NCI-H1417 (cell line): ENCODE results near the gene KCNH1.
"Not testable (repeated sequence)": the region's sequence is repeated elsewhere in the genome, so short reads cannot be mapped to it uniquely, and the experiment has no call there.

Experiments
- DNase-seq, 3 experiments: peaks; one replicate each; lab custom pipeline; 2025; lab: John Stamatoyannopoulos, UW

The KCNH1 gene

DNA sequence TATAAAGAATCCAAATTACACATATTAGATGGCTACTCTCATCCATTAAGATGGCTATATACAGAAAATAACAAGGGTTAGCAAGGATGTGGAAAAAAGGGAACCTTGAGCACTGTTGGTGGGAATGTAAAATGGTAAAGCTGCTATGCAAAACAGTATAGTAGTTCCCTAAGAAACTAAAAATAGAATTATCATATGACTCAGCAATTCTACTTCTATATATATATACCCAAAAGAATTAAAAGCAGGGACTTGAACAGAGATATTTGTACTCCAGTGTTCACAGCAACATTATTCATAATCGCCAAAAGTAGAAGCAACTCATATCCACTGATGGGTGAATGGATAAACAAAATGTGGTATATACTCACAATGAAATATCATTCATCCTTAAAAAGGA, 126.1 kb downstream of the KCNH1 start:
- DNase-seq = no peak

DNA sequence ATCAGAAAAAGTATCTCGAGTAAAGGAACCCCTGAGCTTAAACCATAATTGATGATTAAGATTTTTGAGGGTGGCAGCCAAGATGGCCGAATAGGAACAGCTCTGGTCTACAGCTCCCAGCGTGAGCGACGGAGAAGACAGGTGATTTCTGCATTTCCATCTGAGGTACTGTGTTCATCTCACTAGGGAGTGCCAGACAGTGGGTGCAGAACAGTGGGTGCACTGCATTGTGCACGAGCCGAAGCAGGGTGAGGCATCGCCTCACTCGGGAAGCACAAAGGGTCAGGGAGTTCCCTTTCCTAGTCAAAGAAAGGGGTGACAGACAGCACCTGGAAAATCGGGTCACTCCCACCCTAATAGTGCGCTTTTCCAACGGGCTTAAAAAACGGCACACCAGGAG, 138.0 kb downstream of the KCNH1 start:
- not testable (repeated sequence) for DNase-seq

DNA sequence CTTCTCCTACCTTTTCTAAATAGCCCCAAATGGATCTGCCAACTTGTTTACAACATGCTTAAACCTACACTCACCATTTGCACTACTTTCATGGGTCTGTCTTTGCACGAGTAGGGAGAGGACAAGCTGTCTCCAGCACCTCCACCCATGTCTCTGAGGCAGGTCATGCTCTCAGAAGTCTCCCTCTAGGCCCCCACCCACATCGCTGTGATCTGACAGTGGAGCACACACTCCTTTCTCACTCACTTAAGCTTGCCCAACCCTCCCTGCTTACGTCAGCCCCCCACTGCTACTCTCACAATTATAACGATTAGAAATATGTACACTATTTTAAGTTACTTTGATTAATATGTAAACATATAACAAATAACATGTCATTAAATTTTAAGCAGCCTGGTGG, 141.1 kb downstream of the KCNH1 start:
- DNase-seq = no peak

DNA sequence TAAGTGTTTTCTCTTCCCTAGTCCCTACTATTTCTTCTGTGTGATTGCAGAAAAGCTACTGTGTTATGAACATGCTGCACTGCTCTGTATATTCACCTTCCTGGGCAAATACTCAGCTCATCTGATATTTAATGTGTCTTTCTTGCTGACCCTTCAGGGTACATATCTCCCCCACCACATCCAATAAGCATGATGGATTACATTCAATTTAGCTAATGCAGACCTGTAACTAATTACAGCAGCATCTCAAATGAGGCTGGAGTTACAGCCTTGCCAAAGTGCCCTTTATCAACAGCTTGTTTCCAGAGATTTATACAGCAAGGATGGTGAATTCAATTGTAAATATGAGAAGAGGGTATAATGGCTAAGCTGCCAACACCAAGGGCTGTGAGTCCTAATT, 144.0 kb downstream of the KCNH1 start:
- DNase-seq = peak in 2 of 3 experiments; percentile 9 to 65

DNA sequence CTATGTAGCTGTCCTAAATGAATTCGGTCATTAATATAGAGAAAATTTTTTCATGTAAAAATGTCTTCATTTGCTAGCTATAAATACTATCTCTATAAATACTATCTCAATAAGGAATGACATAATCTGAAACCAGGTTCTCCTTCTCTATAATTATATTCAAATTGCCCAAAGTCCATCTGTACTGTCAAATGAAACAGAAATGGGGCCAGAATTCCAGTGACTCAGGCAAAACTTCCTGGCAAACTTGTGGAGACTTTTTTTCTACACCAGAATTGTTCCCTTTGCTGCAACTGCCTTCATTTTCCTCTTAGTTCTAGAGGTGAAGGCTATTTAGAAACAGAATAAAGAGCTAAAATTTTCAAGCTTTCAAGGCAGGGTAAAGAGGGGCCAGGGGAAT, 152.5 kb downstream of the KCNH1 start:
- no peak for DNase-seq

DNA sequence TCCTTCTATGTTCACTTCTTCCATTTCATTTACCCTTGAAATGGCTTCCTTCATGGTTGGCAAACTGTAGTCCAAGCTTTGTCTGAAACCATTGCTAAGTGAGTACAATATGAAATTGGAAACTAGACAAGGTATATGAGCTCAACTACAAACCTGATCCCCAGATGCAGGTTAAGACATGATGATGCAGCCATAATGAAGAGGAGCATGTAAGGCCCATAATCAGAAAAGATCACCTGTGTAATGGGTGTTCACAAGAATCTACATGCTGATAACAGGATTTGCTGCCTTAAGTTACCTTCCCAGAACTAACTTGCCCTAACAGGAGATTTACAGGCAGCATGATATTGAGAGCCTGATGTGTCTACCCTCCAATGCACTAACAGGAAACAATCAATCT, 153.9 kb downstream of the KCNH1 start:
- DNase-seq = no peak

DNA sequence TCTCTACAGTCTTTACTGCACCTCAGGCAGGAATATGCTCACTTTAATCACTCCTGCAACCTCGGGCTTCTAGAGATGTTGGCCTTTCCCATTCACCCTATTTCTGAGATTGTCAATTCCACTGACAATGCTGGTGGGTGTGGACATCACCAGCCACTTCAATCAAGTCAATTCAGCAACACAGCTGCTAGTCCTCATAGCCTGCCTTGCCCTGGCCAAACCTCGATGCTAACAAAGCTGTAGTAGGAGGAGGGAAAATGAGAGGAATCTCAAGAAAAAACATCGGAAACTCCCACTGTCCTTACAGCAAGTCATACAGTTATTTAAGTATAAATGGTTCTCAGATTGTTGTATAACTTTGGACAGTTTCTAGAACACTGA, 155.0 kb downstream of the KCNH1 start:
- no peak for DNase-seq

DNA sequence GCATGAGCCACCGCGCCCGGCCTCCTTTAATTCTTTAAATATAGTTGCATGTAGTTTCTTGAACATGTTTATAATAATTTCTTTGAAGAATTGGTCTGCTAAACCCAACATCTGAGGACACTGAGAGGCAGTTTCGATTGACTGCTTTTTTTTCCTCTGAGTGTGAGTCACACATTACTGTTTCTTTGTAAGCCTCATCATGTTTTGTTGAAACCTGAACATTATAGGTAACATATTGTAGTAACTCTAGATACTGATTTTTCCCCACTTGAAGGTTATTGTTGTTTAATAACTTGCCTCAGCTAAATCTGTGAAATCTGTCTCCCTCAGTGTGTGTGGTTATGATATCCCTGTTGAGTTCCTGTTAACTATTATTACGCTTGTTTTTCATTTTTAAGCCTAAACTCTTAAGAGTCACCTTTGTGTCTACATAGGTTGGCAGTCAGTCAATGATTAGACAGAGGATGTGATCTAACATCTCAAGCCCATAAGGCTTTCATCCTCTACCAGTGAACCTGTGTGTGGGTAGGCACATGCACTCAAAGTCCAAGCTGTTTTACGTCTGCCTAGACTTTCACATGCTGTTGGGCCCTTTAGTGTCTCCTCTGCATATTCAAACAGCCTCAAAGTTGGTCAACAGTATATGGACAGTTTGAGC, 155.5 kb downstream of the KCNH1 start:
- DNase-seq = no peak

DNA sequence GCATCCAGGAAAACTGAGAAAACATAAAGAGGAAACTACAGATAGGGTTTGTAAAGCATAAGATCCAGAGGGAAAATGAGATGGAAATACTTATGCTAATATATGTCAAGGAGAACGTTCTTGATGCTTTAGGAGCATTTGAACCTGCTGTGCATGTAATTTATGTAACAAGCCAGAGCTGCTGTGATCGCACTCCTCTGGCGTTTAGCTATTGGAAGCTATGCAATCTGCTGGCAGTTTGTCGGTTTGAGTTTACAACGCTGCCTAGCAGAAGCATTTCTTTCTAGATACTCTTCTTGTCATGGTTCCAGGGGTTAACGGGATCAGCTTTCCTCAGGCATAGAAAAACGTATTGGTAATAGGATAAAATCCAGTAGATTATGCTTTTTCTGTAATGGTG, 182.7 kb downstream of the KCNH1 start:
- no peak for DNase-seq

DNA sequence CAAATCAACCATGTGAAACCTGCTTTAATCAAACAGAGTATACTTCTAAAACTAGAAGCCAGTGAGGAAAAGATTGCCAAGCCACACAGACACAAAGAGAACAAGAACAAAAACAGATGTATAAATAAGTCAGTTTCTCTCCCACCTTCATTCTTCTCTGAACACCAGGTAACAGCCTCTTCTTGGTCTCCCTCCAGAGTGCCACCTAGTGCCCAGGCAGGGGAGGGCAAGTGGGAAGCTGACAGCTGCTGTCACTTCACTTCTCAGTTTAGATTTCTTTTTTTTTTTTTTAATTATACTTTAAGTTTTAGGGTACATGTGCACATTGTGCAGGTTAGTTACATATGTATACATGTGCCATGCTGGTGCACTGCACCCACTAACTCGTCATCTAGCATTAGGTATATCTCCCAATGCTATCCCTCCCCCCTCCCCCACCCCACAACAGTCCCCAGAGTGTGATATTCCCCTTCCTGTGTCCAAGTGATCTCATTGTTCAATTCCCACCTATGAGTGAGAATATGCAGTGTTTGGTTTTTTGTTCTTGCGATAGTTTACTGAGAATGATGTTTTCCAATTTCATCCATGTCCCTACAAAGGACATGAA, 183.9 kb downstream of the KCNH1 start:
- peak in 2 of 3 experiments; percentile 6 to 53 for DNase-seq

DNA sequence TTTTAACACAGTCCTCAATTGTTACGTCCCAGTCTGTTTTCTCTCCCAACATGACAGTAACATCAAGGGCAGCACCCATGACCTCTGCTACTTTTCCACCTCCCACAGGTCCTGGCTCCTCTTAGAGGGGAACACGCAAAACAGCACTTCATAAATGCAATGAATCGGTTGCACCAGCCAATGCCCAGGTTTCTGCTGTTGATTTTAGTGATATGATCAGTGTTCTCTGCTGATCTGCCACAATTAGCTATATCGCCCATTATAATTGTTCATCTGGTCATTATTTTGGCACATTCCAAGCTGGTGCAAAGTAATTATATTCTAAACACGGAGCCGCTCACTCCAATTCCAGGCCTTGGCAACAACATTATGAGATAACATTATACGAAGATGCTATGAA, 184.5 kb downstream of the KCNH1 start:
- no peak for DNase-seq

DNA sequence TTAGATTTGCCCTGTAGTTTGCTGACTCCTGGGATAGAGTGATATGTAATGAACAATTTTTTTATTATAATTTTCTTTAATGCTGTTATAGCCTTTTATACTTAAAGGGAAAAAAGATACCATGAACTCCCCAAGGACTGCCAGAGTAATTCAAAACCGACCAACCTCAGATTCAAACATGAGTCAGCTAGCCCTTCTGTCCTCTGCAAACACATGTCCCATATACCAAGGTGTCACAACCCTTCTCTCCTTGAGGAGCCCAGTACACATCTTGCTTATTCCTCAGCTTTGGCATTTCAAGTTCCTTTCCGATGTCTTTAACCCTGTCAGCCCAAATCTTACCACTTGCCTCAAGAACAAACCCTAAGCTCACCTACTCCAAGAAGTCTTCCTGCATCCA, 184.9 kb downstream of the KCNH1 start:
- DNase-seq = no peak

DNA sequence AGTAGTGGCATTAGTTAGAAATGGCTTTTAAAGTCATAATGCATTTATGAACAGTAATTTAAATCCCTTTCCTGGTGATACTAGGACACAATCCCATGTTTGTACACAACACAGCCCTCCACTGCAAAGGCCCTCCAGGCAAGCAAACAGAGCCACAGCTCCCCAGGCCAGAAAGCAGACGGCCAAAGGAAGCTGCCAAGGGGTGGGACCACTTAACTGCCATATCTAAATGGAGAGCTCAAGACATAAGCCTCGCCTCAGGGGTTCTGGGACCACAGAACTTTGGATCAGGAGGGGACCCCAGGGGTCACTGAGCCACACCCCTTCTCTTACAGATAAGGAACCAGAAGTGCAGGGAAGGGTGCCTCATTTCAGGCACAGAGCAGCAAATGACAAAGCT, 189.7 kb downstream of the KCNH1 start:
- no peak for DNase-seq

DNA sequence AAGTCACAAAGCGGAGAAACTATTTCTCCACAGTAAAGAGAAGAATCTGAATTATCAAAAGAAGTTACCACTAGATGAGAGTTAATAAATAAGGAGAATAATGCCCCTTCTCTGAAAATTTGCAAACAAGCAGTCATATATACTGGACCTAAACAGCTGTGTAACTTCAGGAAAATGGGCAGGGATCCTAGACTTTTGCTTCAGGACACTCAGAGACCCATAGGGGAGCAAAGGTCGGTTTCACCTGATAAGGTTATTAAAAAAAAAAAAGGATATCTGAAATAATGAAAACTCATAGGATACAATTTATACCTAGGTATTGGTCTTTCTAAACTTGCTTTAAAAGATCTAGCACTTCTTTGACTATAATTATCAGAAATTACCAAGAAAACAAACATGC, 191.4 kb downstream of the KCNH1 start:
- DNase-seq = no peak

DNA sequence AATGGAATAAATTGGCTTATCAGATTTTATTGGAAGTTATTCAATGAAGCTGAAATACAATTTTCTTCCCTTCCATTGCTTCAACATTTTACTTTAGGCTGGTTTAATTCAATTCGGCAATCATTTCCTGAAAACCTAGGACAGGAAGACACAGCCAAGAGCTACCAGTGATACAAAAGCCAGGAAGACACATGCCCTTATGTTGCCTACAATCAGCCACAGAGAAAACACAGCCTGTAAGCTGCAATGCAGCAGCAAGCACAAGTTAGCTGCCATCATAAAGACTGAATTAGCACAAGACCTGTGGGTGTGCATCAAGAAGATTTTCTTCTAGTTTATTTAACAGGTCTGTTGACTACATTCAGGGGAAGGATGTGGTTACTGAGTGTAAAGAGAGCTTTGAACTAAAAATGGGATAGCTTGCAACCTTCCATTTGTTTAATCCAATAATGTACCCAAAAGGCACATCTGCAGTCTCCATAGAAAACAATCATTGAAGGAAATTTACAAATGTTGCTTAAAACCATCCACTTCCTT, 193.8 kb downstream of the KCNH1 start:
- no peak for DNase-seq

DNA sequence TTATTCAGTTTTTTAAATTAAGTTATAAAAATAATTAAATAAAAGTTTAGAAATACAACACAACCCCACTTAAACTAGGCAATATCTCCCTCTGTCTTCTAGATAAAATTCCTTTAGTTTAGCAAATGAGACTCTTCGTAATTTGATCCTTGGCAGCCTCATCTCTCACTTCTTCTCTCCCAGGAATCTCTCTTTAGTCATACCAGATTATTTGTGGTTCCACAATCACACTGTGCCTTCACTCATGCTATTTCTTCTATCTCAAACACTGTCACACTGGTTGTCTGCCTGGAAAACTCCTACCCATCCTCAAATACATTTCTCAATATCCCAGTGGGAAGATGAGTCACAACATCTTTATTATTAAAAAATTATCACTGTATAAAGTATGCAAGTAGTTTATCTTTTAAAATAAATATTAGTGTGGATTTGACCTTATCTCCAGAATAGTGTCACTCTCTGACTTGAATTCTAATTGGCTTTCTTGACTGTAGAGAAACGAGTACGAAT, 195.5 kb downstream of the KCNH1 start:
- no peak for DNase-seq

DNA sequence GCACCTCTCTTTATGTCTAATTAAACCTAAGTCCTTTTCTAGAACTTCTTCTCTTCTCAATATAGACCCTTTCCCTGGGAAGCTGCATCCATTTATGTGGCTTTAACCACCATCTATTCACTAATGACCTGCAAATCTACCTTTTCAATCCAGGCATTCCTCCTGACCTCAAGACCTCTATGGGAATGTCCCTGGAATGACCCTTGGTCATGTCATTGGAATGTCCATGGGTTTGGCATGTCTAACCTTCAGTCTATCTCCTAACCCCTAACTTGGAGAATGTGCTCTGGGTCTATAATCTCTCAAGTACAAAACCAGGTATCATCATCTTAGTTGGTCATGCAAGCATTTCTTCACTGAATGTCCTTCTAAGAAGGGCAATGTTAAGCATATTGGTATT, 196.1 kb downstream of the KCNH1 start:
- DNase-seq = no peak

DNA sequence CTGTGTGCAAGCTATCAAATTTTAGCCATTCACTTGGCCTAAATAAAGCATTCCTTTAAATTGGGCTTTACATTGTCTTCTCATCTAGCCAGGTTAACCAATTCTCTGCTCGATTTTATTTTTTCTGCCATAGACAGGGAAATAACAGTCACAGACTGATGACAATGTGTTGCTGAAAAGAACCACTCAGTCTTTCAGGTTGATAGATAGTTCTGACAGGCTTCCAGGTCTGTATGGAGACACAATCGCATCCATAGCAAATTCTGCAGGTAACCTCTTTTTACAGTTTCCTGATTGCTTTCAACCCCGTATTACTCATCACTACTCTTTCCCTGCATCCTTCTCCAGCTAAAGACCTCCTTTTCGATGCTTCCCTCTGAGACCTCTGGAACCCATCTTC, 198.0 kb downstream of the KCNH1 start:
- DNase-seq = no peak

DNA sequence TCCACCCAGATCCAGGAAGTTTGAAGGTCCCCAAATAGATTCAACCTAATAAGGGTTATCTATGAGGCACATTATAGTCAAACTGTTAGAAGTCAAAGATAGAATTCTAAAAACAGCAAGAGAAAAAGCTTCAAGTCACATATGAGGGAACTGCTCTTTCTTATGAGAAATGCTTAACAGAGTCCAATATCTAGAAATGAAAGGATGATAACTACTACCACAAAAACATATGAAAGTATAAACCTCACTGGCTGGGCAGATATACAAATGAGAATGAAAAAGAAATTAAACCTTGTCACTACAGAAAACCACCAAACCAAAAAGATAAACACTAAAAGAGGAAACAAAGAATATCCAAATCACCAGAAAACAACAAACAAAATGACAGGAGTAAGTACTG, 201.8 kb downstream of the KCNH1 start:
- no peak for DNase-seq

DNA sequence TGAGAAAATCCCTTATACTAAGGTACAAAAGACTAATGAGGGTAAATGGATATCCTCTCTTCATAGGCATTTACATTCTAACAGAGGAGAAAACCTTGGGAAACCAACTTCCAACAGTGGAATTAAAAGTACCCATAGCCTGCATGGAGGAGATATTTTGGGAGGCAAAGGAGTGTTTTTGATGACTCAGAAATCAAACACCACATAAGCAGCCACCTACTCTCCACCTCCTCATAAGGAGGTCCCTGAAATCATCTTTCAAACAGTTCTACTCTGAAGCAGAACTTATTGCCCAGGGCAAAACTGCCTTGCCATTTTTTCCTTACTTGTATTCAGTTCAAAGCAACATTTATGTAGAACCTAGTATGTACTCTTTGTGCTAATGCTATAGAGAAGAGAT, 211.3 kb downstream of the KCNH1 start:
- DNase-seq = no peak

DNA sequence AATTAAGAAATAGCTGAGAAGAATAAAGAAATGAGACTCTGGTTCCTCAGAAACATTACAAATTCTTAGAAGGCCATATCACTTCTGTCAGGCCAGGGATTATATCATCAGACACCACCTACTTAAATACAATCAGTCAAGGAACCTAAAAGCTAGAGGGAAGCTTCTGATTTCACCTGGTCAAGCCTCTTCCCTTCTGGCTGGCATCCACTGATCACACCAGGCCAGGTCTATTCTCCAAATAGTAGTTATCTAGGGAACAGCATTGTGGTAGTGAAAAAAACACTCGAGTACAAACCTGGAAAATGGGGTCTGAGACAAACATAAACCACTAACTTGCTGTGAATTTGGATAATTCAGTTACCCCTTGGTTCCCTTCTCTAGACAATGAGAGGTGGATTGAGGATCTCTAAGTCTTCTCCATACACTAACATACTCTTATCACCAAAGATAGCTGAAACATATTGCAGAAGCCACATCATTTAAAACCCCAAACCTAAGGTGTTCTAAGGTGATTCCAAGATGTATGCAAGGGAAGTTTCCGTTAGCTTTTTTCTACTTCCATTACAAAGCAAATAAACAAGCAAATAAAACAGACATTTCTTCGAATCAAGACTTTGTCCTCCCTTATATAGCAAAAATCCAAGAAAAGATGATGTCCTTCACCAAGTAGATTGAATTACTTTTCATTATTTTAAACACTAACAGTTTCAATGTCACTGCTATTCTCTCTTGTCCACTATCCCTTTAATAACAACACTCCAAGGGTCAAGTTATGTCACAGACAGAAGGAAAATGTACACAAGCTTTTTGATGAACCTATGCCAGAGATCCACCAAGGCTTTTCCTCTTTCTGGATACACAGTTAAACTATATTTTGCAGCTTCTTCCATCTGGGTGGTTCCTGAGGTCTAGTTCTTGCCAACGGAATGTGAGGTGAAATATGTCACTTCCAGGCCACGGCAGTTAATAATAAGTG, 212.9 kb downstream of the KCNH1 start:
- DNase-seq = no peak

DNA sequence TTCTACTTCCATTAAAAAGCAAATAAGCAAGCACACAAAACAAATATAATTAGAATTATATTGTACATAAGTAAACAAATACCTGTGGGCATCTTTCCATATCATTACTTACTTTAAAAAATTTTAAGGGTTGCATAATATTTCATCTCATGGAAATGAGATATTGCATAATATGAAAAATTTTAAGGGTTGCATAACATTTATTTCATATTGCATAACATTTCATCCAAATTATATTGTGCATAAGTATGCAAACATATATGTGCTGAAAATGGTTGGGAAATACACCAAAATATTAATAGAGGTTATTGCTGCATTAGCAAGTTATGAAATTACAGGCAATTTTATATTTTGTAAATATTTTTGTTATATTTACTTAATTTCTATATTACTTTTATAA, 213.7 kb downstream of the KCNH1 start:
- no peak for DNase-seq

DNA sequence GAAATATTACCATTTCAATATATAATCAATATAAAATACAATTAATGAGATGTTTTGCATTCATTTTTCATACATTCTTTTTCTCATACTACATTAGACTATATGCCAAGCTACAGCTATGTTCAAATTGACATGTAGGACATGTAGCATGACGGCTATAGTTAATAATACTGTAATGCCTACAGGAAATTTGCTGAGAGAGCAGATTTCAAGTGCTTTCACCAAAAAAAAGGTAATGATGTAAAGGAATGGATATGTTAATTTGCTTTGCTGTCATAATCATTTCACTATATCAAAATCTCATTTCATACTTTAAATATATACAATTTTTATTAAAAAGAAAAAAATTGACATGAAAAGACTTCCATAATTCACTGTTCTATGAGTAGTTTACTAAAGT, 215.1 kb downstream of the KCNH1 start:
- no peak for DNase-seq
